K562 (cell line): Measurements from ENCODE around the gene RYR1. TPM values are rescaled to one million over a fixed set of nuclear protein-coding genes. Genes with fewer than 3 reads are reported as not detected.

Experiments used
- ATAC-seq: fragments of 200-7000 bp; cut with Tn5 transposase; 3 replicates; pipeline ENCODE4 v1.9.1; 2020; ENCODE audit warnings: moderate library complexity
- BruUV-seq: library from RNA; stranded (reverse); fragments of 400-500 nt; replicated peaks from 2 replicates; lab custom pipeline; 2021; lab: Mats Ljungman, UMichigan
- CTCF ChIA-PET: fragments of 300-600 bp; formaldehyde crosslinking; extraction: SDS; loops from one replicate; lab custom pipeline; 2021; ENCODE audit warnings: low intra/inter-chr PET ratio; lab: Yijun Ruan, JAX
- POLR2A ChIA-PET: fragments of 300-600, 350-650 bp; sonication (Branson Sonifier 250); formaldehyde crosslinking; extraction: SDS; loops from one replicate; lab custom pipeline; 2021; ENCODE audit warnings: antibody characterized with exemption, inconsistent platforms; lab: Yijun Ruan, JAX
- DNase-seq, 4 experiments: peaks; one replicate each; pipeline versions ENCODE4 v3.0.0 to v3.0.0-alpha.2; 2011 to 2018; ENCODE audit warnings: low spot score in 3 of 4, mixed read lengths in 3 of 4; ENCODE audit errors: extremely low read depth in 1 of 4
- FAIRE-seq: peaks from 2 replicates; lab custom pipeline; 2011; peaks lifted over from hg19 to GRCh38; lab: Jason Lieb, UNC
- H2AFZ ChIP-seq: 2 replicates; pipeline ENCODE4 v1.6.0; 2011; ENCODE audit warnings: low read depth, low read length, control low read depth, inconsistent platforms
- H3K27ac ChIP-seq: fragments of 200-600 bp; 3 replicates; pipeline ENCODE4 v1.8.0; 2011; ENCODE audit warnings: low read depth, mild to moderate bottlenecking, control low read depth, inconsistent platforms, low read length, moderate library complexity, mixed read lengths; ENCODE audit errors: extremely low read depth
- H3K27me3 ChIP-seq, 2 experiments: fragments of 300-600 bp in 1 of 2; 2 replicates in 1 of 2; 3 replicates in 1 of 2; pipeline versions ENCODE4 v1.6.0 to v1.8.0; 2011; ENCODE audit warnings: inconsistent platforms in 2 of 2, low read length in 2 of 2, mild to moderate bottlenecking in 1 of 2, mixed read lengths in 1 of 2, moderate library complexity in 1 of 2; ENCODE audit not compliant: control insufficient read depth in 2 of 2, insufficient read depth in 2 of 2
- H3K36me3 ChIP-seq: fragments of 300-600 bp; 3 replicates; pipeline ENCODE4 v1.8.0; 2011; ENCODE audit warnings: mild to moderate bottlenecking, low read length, inconsistent platforms; ENCODE audit not compliant: control insufficient read depth, insufficient read depth
- H3K4me1 ChIP-seq, 2 experiments: fragments of 200-600 bp in 1 of 2; replicated peaks in 1 of 2; 2 replicates in 1 of 2; 3 replicates in 1 of 2; pipeline versions ENCODE4 v1.5.1 to v1.8.0; 2011; ENCODE audit warnings: inconsistent platforms in 2 of 2, low read length in 2 of 2, mild to moderate bottlenecking in 1 of 2, mixed read lengths in 1 of 2, moderate library complexity in 1 of 2; ENCODE audit not compliant: control insufficient read depth in 2 of 2, insufficient read depth in 2 of 2
- H3K4me2 ChIP-seq: 2 replicates; pipeline ENCODE4 v1.6.1; 2011; ENCODE audit warnings: low read length, control low read depth, inconsistent platforms, mixed read lengths; ENCODE audit not compliant: insufficient read depth
- H3K4me3 ChIP-seq: fragments of 200-600 bp; sonication (generic), shearing (Covaris generic); 2 replicates; pipeline ENCODE4 v1.5.1; 2016; ENCODE audit warnings: control low read depth, inconsistent platforms
- H3K79me2 ChIP-seq: fragments of 200-600 bp; 3 replicates; pipeline ENCODE4 v1.8.0; 2011; ENCODE audit warnings: low read length, inconsistent platforms; ENCODE audit not compliant: control insufficient read depth, insufficient read depth
- H3K9ac ChIP-seq, 2 experiments: 2 replicates each; pipeline versions ENCODE4 v1.6.0 to v1.6.1; 2011; ENCODE audit warnings: low read depth in 2 of 2, low read length in 2 of 2, control low read depth in 1 of 2, inconsistent platforms in 1 of 2, mild to moderate bottlenecking in 1 of 2, mixed read lengths in 1 of 2; ENCODE audit not compliant: insufficient read depth in 1 of 2
- H3K9me1 ChIP-seq: one replicate; pipeline ENCODE4 v1.6.0; 2011; ENCODE audit warnings: inconsistent platforms, mild to moderate bottlenecking, low read length, moderate library complexity; ENCODE audit not compliant: control insufficient read depth, insufficient read depth
- H3K9me3 ChIP-seq: replicated peaks from 2 replicates; pipeline ENCODE4 v1.5.1; 2011; ENCODE audit warnings: low read depth, low read length, inconsistent platforms; ENCODE audit not compliant: control insufficient read depth, insufficient read depth
- H4K20me1 ChIP-seq: replicated peaks from 2 replicates; pipeline ENCODE4 v1.6.1; 2011; ENCODE audit warnings: low read length, inconsistent platforms, mixed read lengths; ENCODE audit not compliant: control insufficient read depth, insufficient read depth
- NFYB ChIP-seq: IDR thresholded peaks from 2 replicates; pipeline ENCODE4 v1.6.1; 2011; ENCODE audit warnings: mild to moderate bottlenecking, moderate library complexity; ENCODE audit not compliant: insufficient read length; ENCODE audit errors: extremely low read depth
- SRSF1 ChIP-seq: fragments of 200-400 bp; formaldehyde crosslinking; IDR thresholded peaks from 2 replicates; pipeline ENCODE4 v1.6.1; 2017; ENCODE audit warnings: mild to moderate bottlenecking, low read depth, low read length, moderate library complexity
- TAF15 ChIP-seq: fragments of 200-400 bp; formaldehyde crosslinking; IDR thresholded peaks from 2 replicates; pipeline ENCODE4 v1.6.1; 2017; ENCODE audit warnings: mild to moderate bottlenecking, low read depth, low read length, moderate library complexity
- WGBS: fragments of 100-300 bp; shearing (Covaris generic); methylation state at CpG from one replicate; pipeline ENCODE4 v1.1.6; 2016; ENCODE audit warnings: low coverage, mixed read lengths; ENCODE audit not compliant: insufficient coverage; ENCODE audit errors: missing lambda C conversion rate; 5-methylcytosine and 5-hydroxymethylcytosine counted together
- in situ Hi-C: fragments of 300-500 bp; cut with MboI; formaldehyde crosslinking; loops from 4 replicates; pipeline ENCODE4 v1.15.0; 2018; ENCODE audit warnings: inconsistent platforms, mixed read lengths
- intact Hi-C: fragments of 100-400 bp; cut with micrococcal nuclease; formaldehyde crosslinking; loops from 2 replicates; pipeline ENCODE4 v1.14.2; 2022
- polyA plus RNA-seq, 8 experiments: library from polyadenylated mRNA; depleted of rRNA in 4 of 8; stranded (reverse) in 5 of 8; unstranded in 3 of 8; fragments of >200 nt; fragmentation: Nextera tagmentation in 2 of 8; fragmentation: Illumina TruSeq in 1 of 8; extraction: Ambion mirVana in 2 of 8; extraction: Trizol in 1 of 8; gene quantifications; 2 replicates each; pipeline versions ENCODE4 v1.2.1 to v1.2.3, GENCODE V29; 2011 to 2014; ENCODE audit warnings: inconsistent platforms in 1 of 8, missing spikeins in 1 of 8
- total RNA-seq, 7 experiments: library from RNA; depleted of rRNA in 6 of 7; stranded (reverse); fragments of >200 nt in 6 of 7; fragmentation: Illumina TruSeq in 2 of 7; extraction: Trizol in 2 of 7; gene quantifications; 2 replicates each; pipeline versions ENCODE4 v1.2.1 to v1.2.3, GENCODE V29; 2011 to 2021; ENCODE audit warnings: low replicate concordance in 1 of 7

RYR1 gene
- total and polyA plus RNA-seq, 9 of the 15 experiments (the other 6 are each of a cell fraction or from before 2014, with no cell fraction given): 0.11 to 7.4 (median 3.7) TPM

DNA sequence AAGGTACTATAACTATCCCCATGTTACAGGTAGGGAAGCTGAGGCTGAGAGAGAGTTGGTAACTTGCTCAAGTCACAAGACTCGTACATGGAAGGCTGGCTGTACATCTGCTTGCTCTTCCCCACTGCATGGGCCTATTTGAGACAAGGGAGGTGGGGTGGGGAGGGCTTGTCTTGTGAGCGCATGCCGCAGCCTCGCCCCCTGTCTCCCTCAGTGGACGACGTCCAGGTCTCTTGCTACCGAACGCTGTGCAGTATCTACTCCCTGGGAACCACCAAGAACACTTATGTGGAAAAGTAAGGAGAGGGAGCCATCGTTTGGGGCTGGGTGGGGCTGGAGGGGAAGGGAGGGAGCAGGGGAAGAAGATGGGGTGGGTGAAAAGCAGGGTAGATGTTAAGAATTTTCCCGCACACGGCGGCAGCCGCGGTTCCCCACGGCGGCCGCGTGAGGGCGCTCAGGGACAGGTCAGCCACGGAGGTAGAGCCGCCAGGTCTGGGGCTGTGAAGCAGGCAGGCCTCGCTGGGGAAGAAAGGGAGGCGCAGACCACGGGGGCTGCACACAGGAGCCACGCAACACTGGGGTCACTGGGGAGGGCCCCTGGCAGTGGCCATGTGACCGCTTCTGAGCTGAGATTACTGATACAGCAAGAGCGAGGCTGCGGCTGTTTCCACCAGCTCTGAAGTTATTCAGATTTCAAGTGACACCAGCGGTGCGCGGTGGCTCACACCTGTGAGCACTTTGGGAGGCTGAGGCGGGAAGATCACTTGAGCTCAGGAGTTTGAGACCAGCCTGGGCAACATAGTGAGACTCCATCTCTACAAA lies 81.5 kb downstream of the RYR1 start (continued):
- TF ChIP-seq TAF15 (no peak), SRSF1 (no peak)

DNA sequence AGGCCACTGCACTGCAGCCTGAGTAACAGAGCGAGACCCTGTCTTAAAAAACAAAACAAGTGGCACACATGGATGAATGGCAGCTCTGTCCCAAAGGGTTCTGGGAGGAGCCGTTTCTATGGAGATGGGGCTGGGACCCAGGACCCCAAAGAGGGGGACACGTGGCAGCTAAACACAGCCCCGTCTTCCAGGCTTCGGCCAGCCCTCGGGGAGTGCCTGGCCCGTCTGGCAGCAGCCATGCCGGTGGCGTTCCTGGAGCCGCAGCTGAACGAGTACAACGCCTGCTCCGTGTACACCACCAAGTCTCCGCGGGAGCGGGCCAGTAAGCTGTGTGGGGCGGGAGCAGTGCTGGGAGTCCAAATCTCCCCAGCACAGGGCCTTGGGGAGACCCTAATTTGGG lies 82.4 kb downstream of the RYR1 start:
- Histone ChIP-seq H3K9ac (peak overlapping the region in 1 of 2 experiments; percentile 71; a peak in 1 of 4 replicates), H3K4me2 (no peak overlapping the region), H4K20me1 (no peaks in the 10 kb centered on the region), H3K9me1 (no peaks in the 10 kb centered on the region), H3K36me3 (no peaks in the 10 kb centered on the region), H2AFZ (no peak overlapping the region), H3K79me2 (no peaks in the 10 kb centered on the region)
- no peak for DNase-seq
- in situ Hi-C loops: no loop called here
- 88% methylated on average over 13 of the region's 17 CpGs for WGBS
- FAIRE-seq: no peak
- intact Hi-C loops: loop anchor here (2.0 to 10.0 kb wide), 3 partner anchors 29 to 419 kb away; partner anchors contain the start of genes MRPS12 and SARS2
- no peak for TF ChIP-seq NFYB
- TF ChIP-seq, all 486 proteins: peak for 0
- Histone ChIP-seq H3K4me3 (no peak overlapping the region), H3K9me3 (no peaks in the 10 kb centered on the region), H3K27me3 (no peaks in the 10 kb centered on the region), H3K27ac (no peak overlapping the region), H3K4me1 (peaks cover 6 to 27% of the 10 kb centered on the region in 2 experiments; a peak in 4 of 5 replicates)
- CTCF ChIA-PET: interaction anchor here (0.7 to 2.0 kb wide), 3 partner anchors 119 to 414 kb away, joined by 3 to 16 read pairs (median 9); partner anchors contain the start of genes MRPS12 and SARS2
- ATAC-seq: no peak
- POLR2A ChIA-PET: interaction anchor here (0.6 kb wide), 1 partner anchor 202 kb away, joined by 4 read pairs; no protein-coding TSS in a partner anchor
- no TSS peak for BruUV-seq
